Femur (tissue), 1 donor: ENCODE results near the gene CIB4.

Experiments used
- DNase-seq: peaks from one replicate; pipeline ENCODE4 v3.0.0-alpha.2; 2017

CIB4 gene

GRCh38 chr2:26619521-26619951 is 21.6 kb downstream of the CIB4 start:
- no peak for DNase-seq

GRCh38 chr2:26619096-26619495 is 22.1 kb downstream of the CIB4 start:
- no peak for DNase-seq

- no peak for DNase-seq
Measured at GRCh38 chr2:26618611-26619010, 22.6 kb downstream of the CIB4 start.

- no peak for DNase-seq
Measured at GRCh38 chr2:26617588-26618083, 23.5 kb downstream of the CIB4 start.

GRCh38 chr2:26616706-26617587 is 24.2 kb downstream of the CIB4 start:
- DNase-seq, result no peak

- no peak for DNase-seq
Measured at GRCh38 chr2:26615860-26616705, 25.1 kb downstream of the CIB4 start.

GRCh38 chr2:26615336-26615859 is 25.8 kb downstream of the CIB4 start:
- DNase-seq, result no peak

- DNase-seq, result no peak
Measured at GRCh38 chr2:26614216-26615138, 26.7 kb downstream of the CIB4 start.

- no peak for DNase-seq
Measured at GRCh38 chr2:26613241-26614215, 27.6 kb downstream of the CIB4 start.

- DNase-seq, result peak; percentile 37
Measured at GRCh38 chr2:26612522-26613240, 28.5 kb downstream of the CIB4 start.

- DNase-seq, result no peak
Measured at GRCh38 chr2:26612034-26612433, 29.1 kb downstream of the CIB4 start.

GRCh38 chr2:26610504-26611335 is 30.4 kb downstream of the CIB4 start:
- no peak for DNase-seq

- peak; percentile 43 for DNase-seq
Measured at GRCh38 chr2:26609839-26610277, 31.3 kb downstream of the CIB4 start.

GRCh38 chr2:26609205-26609631 is 31.9 kb downstream of the CIB4 start:
- DNase-seq, result peak; percentile 15

- peak; percentile 14 for DNase-seq
Measured at GRCh38 chr2:26608557-26608956, 32.6 kb downstream of the CIB4 start.

- peak; percentile 10 for DNase-seq
Measured at GRCh38 chr2:26607698-26608097, 33.5 kb downstream of the CIB4 start.

GRCh38 chr2:26606847-26607190 is 34.3 kb downstream of the CIB4 start:
- DNase-seq, result peak; percentile 6

- peak; percentile 8 for DNase-seq
Measured at GRCh38 chr2:26605999-26606846, 34.9 kb downstream of the CIB4 start.
